Endodermal cell (in vitro differentiated cells): ENCODE data around the gene ANXA4. TPM values are rescaled to one million over a fixed set of nuclear protein-coding genes. Genes with fewer than 3 reads are reported as not detected.

Source experiments
- DNase-seq: peaks from one replicate; pipeline ENCODE4 v3.0.0-alpha.2; 2017
- H3K27ac ChIP-seq: 2 replicates; pipeline ENCODE4 v1.5.1; 2013; ENCODE audit warnings: mild to moderate bottlenecking, low read depth, low read length, moderate library complexity
- H3K27me3 ChIP-seq: 2 replicates; pipeline ENCODE4 v1.6.1; 2013; ENCODE audit warnings: mild to moderate bottlenecking, low read length, moderate library complexity; ENCODE audit not compliant: insufficient read depth, control insufficient read depth, poor library complexity, severe bottlenecking
- H3K36me3 ChIP-seq: 2 replicates; pipeline ENCODE4 v1.7.0; 2013; ENCODE audit warnings: mild to moderate bottlenecking, low read length, moderate library complexity; ENCODE audit not compliant: control insufficient read depth, insufficient read depth
- H3K4me1 ChIP-seq: one replicate; pipeline ENCODE4 v1.7.0; 2013; ENCODE audit warnings: low read length; ENCODE audit not compliant: control insufficient read depth, insufficient read depth
- H3K4me3 ChIP-seq: 2 replicates; pipeline ENCODE4 v1.5.1; 2013; ENCODE audit warnings: mild to moderate bottlenecking, low read length, moderate library complexity
- H3K9ac ChIP-seq: 2 replicates; pipeline ENCODE4 v1.6.1; 2013; ENCODE audit warnings: mild to moderate bottlenecking, low read length, moderate library complexity; ENCODE audit not compliant: poor library complexity, severe bottlenecking; ENCODE audit errors: extremely low read depth
- H3K9me3 ChIP-seq: 2 replicates; pipeline ENCODE4 v1.6.1; 2013; ENCODE audit warnings: mild to moderate bottlenecking, low read length, moderate library complexity; ENCODE audit not compliant: control insufficient read depth
- H3K27ac Mint-ChIP-seq: 2 replicates; pipeline ENCODE4 v1.8.0; 2020; ENCODE audit warnings: mixed read lengths
- H3K27me3 Mint-ChIP-seq: 2 replicates; pipeline ENCODE4 v1.8.0; 2021; ENCODE audit warnings: mild to moderate bottlenecking, mixed read lengths; ENCODE audit not compliant: insufficient read depth
- H3K36me3 Mint-ChIP-seq: 2 replicates; pipeline ENCODE4 v1.8.0; 2020; ENCODE audit warnings: low read depth, mixed read lengths
- H3K4me1 Mint-ChIP-seq: 2 replicates; pipeline ENCODE4 v1.8.0; 2020; ENCODE audit warnings: mixed read lengths
- H3K4me3 Mint-ChIP-seq: 2 replicates; pipeline ENCODE4 v1.8.0; 2020; ENCODE audit warnings: mild to moderate bottlenecking, moderate library complexity, mixed read lengths
- H3K9me3 Mint-ChIP-seq: 2 replicates; pipeline ENCODE4 v1.8.0; 2020; ENCODE audit warnings: mild to moderate bottlenecking, mixed read lengths
- WGBS, 2 experiments: methylation state at CpG; one replicate each; pipeline versions ENCODE4 v1.1.5 to v1.1.7; 2013; ENCODE audit warnings: missing lambda C conversion rate in 2 of 2, mixed read lengths in 1 of 2; ENCODE audit not compliant: insufficient coverage in 1 of 2, insufficient read length in 1 of 2; 5-methylcytosine and 5-hydroxymethylcytosine counted together
- total RNA-seq, 2 donors: library from RNA; stranded (reverse); fragmentation: NEBNext Ultra II Directional in 1 of 2; extraction: Animal tissue kit (Norgen Biotek cat#: 25700) in 1 of 2; gene quantifications; 2 replicates in 1 of 2; 3 replicates in 1 of 2; pipeline ENCODE4 v1.2.1, GENCODE V29; 2021
- TF ChIP-seq, protein P1 (sequence below): fragments of 200-600 bp; sonication (generic); conservative IDR thresholded peaks from 2 replicates; pipeline ENCODE4 v1.5.0; 2021; ENCODE audit warnings: antibody characterized with exemption, mild to moderate bottlenecking

The ANXA4 gene
- total RNA-seq, 2 donors from 2014 or later, result 18.0 to 21.4 TPM

DNA sequence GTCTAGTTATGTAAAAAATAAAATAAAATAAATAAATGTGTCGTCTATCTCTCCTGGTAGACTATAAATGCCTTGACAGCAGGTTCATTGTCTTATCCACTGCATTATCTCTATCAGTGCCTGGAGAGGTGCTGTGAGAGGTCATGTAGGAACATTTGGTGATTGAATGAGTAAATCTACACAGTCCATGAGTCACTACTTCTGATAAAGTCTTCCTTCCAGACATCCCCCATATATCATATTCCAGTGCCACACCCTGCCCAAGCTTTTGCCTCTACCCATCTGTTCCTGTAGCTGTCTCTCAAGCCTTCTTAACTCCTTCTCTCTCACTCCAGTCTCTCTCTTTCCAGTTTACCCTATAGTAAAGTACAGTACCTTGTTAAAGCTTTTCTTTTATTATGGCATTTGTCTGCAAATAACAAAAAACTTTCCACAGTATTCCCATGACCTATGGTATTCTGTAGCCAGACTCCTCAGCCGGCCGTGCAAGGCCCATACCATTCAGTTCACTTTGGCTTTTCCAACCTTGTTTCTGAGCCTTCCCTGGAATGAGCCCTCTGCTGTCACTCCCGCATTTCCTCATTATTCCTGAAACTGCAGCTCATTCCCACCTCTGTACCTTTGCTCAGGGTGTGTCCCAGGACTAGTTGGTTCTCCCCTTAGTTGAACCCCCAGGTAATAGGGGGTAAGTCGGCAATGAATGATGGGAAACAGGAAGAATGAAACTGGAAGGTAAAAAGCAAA lies 37.5 kb downstream of the ANXA4 start:
- no peak overlapping the region for H3K4me3 Mint-ChIP-seq
- Histone ChIP-seq H3K4me1 (peaks cover 13% of the 10 kb centered on the region), H3K9me3 (peaks cover 15% of the 10 kb centered on the region), H3K27ac (no peak overlapping the region), H3K27me3 (no peaks in the 10 kb centered on the region), H3K4me3 (no peak overlapping the region), H3K36me3 (no peaks in the 10 kb centered on the region), H3K9ac (no peak overlapping the region)
- no peak for DNase-seq
- WGBS, 2 experiments, result 92 to 97% methylated on average over 4 to 5 of the region's 5 CpGs
- peaks cover 20% of the 10 kb centered on the region for H3K9me3 Mint-ChIP-seq
- H3K4me1 Mint-ChIP-seq, result peaks cover 29% of the 10 kb centered on the region
- TF ChIP-seq, protein P1, sequence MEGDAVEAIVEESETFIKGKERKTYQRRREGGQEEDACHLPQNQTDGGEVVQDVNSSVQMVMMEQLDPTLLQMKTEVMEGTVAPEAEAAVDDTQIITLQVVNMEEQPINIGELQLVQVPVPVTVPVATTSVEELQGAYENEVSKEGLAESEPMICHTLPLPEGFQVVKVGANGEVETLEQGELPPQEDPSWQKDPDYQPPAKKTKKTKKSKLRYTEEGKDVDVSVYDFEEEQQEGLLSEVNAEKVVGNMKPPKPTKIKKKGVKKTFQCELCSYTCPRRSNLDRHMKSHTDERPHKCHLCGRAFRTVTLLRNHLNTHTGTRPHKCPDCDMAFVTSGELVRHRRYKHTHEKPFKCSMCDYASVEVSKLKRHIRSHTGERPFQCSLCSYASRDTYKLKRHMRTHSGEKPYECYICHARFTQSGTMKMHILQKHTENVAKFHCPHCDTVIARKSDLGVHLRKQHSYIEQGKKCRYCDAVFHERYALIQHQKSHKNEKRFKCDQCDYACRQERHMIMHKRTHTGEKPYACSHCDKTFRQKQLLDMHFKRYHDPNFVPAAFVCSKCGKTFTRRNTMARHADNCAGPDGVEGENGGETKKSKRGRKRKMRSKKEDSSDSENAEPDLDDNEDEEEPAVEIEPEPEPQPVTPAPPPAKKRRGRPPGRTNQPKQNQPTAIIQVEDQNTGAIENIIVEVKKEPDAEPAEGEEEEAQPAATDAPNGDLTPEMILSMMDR, result no peak
- H3K27me3 Mint-ChIP-seq, result no peaks in the 10 kb centered on the region
- peak overlapping the region; percentile 41 for H3K27ac Mint-ChIP-seq
- peaks cover 7% of the 10 kb centered on the region for H3K36me3 Mint-ChIP-seq

DNA sequence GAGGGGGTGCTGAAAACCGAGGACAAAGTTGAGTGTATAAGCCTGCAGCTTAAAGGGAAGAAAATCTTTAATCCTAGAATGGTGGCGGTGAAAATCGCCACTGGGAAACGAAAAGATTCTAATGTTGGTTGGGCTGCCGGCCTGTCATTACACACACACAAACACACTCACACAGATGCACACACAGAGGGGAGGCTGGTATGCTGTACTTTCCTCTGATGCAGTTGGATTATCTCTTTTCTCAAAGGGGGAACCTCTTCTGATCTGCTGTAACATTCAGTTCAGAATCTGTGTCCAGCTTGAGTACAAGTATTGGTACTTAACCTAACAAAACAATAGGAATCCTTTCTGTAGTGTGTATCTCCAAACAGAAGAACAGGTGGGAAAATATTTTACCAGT lies 39.0 kb downstream of the ANXA4 start:
- Histone ChIP-seq H3K4me3 (no peak overlapping the region), H3K9me3 (peaks cover 15% of the 10 kb centered on the region), H3K27ac (no peak overlapping the region), H3K36me3 (no peaks in the 10 kb centered on the region), H3K4me1 (peaks cover 13% of the 10 kb centered on the region), H3K27me3 (no peaks in the 10 kb centered on the region), H3K9ac (no peak overlapping the region)
- peak overlapping the region; percentile 29 for H3K27ac Mint-ChIP-seq
- peaks cover 29% of the 10 kb centered on the region for H3K4me1 Mint-ChIP-seq
- TF ChIP-seq, protein P1, result no peak
- H3K36me3 Mint-ChIP-seq, result peaks cover 7% of the 10 kb centered on the region
- no peaks in the 10 kb centered on the region for H3K27me3 Mint-ChIP-seq
- H3K4me3 Mint-ChIP-seq, result no peak overlapping the region
- peaks cover 15% of the 10 kb centered on the region for H3K9me3 Mint-ChIP-seq
- no peak for DNase-seq
- WGBS, 2 experiments, result 80 to 90% methylated on average over 1 to 5 of the region's 5 CpGs

DNA sequence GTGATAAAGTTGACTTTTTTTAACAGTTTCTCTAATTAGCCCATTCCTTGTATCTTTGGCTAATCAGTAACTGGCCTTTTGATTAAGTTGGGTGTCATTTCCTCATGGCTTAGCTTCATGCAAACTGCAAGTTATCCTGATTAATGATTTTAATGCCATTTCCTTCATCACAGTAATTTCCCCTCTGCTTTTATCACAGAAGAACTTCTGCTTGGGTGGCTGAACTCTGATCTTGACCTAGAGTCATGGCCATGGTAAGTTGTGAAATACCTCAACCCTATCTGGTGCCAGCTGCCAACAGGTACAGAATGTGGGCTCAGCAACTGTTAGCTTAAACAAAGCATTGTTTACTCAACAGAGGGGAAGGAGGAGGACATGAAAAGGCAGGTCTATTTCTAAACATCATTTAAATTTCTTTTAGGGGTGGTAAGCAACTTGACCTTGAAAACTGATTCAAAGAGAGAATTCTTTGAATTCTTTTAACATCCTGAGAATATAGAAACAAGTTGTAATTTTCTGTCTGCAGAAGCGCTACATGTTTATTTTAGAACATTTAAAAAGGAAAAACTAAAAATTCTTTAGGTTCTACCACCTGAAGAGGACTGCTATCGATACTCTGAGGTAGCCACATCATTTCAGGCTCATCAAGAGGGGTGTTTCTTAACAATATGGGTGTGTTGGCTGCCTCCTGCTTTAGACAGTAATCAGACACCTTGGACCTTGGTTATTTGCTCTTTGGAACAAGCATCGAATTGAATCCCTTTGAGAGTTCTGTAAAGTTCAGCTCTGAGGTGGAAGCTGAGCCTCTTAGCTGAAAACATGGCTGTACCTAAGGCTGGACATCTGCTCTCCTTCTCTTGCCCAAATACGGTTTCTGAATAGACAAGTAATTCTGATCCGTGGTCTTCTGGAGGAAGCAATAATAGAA lies 39.7 kb downstream of the ANXA4 start:
- 90 to 100% methylated on average over 2 to 5 of the region's 5 CpGs for WGBS, 2 experiments
- Mint-ChIP-seq H3K4me3 (no peak overlapping the region), H3K9me3 (peaks cover 10% of the 10 kb centered on the region), H3K27me3 (no peaks in the 10 kb centered on the region), H3K36me3 (peaks cover 2% of the 10 kb centered on the region), H3K4me1 (peaks cover 32% of the 10 kb centered on the region), H3K27ac (peak overlapping the region; percentile 53)
- no peak for DNase-seq
- TF ChIP-seq, protein P1, result no peak
- H3K27ac ChIP-seq, result no peak overlapping the region
- H3K9me3 ChIP-seq, result peaks cover 10% of the 10 kb centered on the region
- H3K4me3 ChIP-seq, result no peak overlapping the region
- H3K4me1 ChIP-seq, result peaks cover 13% of the 10 kb centered on the region
- no peaks in the 10 kb centered on the region for H3K27me3 ChIP-seq
- H3K9ac ChIP-seq, result no peak overlapping the region
- no peaks in the 10 kb centered on the region for H3K36me3 ChIP-seq
